ENCODE results near the gene TMEM59L. TPM values are rescaled to one million over a fixed set of nuclear protein-coding genes. Genes with fewer than 3 reads are reported as not detected.

Gene TMEM59L
- polyA plus RNA-seq, 1 of the 3 experiments (the other 2 are of a cell fraction), result 9.6 TPM

- Histone ChIP-seq H4K20me1 (ENCODE audit: insufficient read depth) (no peaks in the 10 kb centered on the region), H3K9me3 (no peaks in the 10 kb centered on the region), H3K4me2 (peak overlapping the region; percentile 66; the same call in 1 of the 2 replicates), H3K4me1 (ENCODE audit: control insufficient read depth in 1 of 2, insufficient read depth in 2 of 2, low read depth in 1 of 2, low read length in 1 of 2) (peaks cover 15 to 17% of the 10 kb centered on the region in 2 experiments; a peak in 2 of 4 replicates), H3K27me3 (ENCODE audit: insufficient read depth) (peaks cover 70% of the 10 kb centered on the region), H3K27ac (ENCODE audit: low read depth in 2 of 2, low read length in 1 of 2) (no peak overlapping the region), H3K9me2 (no peaks in the 10 kb centered on the region), H2AFZ (ENCODE audit: low read depth) (no peak overlapping the region), H3F3A (replicated peaks; ENCODE audit: insufficient read depth) (peaks cover 20% of the 10 kb centered on the region), H3K4me3 (ENCODE audit: low read depth in 2 of 2, low read length in 1 of 2) (no peak overlapping the region), H3K36me3 (replicated peaks in 1 of 2; ENCODE audit: control insufficient read depth in 1 of 2, insufficient read depth in 2 of 2, low read length in 1 of 2) (no peaks in the 10 kb centered on the region), H3K79me2 (ENCODE audit: insufficient read depth) (no peaks in the 10 kb centered on the region), H3K9ac (no peak overlapping the region)
- 61% methylated on average over 5 of the region's 5 CpGs for WGBS (ENCODE audit: low lambda C conversion rate)
- POLR2A ChIA-PET, result no interaction called here
- DNase-seq, result peak; percentile 29
- CTCF ChIA-PET, result interaction anchor here (1.0 to 1.4 kb wide), 3 partner anchors 18 to 239 kb away, joined by 3 to 4 read pairs (median 4); no protein-coding TSS in a partner anchor
- TF ChIP-seq RFX5 (IDR thresholded peaks at IDR 0.05; ENCODE audit: low read length), result no peak
Measured at GRCh38 chr19:18608102-18608804, 4.4 kb upstream of the TMEM59L start.

GRCh38 chr19:18608805-18609716, 3.6 kb upstream of the TMEM59L start:
- no peak overlapping the region for H3K4me2 ChIP-seq
- H3K27me3 ChIP-seq (ENCODE audit: insufficient read depth), result peaks cover 70% of the 10 kb centered on the region
- H3K4me3 ChIP-seq (ENCODE audit: low read depth in 2 of 2, low read length in 1 of 2), result no peak overlapping the region
- no peaks in the 10 kb centered on the region for H3K79me2 ChIP-seq (ENCODE audit: insufficient read depth)
- TF ChIP-seq TAF1 (IDR thresholded peaks at IDR 0.05; ENCODE audit: borderline replicate concordance, low read depth, low read length), result no peak
- no peak for TF ChIP-seq GABPA (IDR thresholded peaks at IDR 0.05; ENCODE audit: low read depth)
- TF ChIP-seq EZH2phosphoT487 (IDR thresholded peaks at IDR 0.05; ENCODE audit: borderline replicate concordance, low read depth), result no peak
- no peak for TF ChIP-seq FOSL2 (IDR thresholded peaks at IDR 0.05; ENCODE audit: borderline replicate concordance, low read depth)
- TF ChIP-seq FOXM1 (IDR thresholded peaks at IDR 0.05; ENCODE audit: low read depth), result no peak
- TF ChIP-seq CTCF (IDR thresholded peaks at IDR 0.05), result no peak
- ChIA-PET CTCF (interaction anchor here (0.9 to 1.5 kb wide), 3 partner anchors 15 to 238 kb away, joined by 3 to 7 read pairs (median 5); no protein-coding TSS in a partner anchor), POLR2A (interaction anchor here (0.6 kb wide), 1 partner anchor 21 kb away, joined by 3 read pairs; no protein-coding TSS in a partner anchor)
- no peaks in the 10 kb centered on the region for H3K36me3 ChIP-seq (replicated peaks in 1 of 2; ENCODE audit: control insufficient read depth in 1 of 2, insufficient read depth in 2 of 2, low read length in 1 of 2)
- no peaks in the 10 kb centered on the region for H3K9me2 ChIP-seq
- DNase-seq, result peak; percentile 27
- H3F3A ChIP-seq (replicated peaks; ENCODE audit: insufficient read depth), result peaks cover 19% of the 10 kb centered on the region
- no peak overlapping the region for H3K9ac ChIP-seq
- no peaks in the 10 kb centered on the region for H4K20me1 ChIP-seq (ENCODE audit: insufficient read depth)
- H3K9me3 ChIP-seq, result no peaks in the 10 kb centered on the region
- WGBS (ENCODE audit: low lambda C conversion rate), result 79% methylated on average over 9 of the region's 9 CpGs
- peaks cover 15 to 19% of the 10 kb centered on the region in 2 experiments; a peak in 2 of 4 replicates for H3K4me1 ChIP-seq (ENCODE audit: control insufficient read depth in 1 of 2, insufficient read depth in 2 of 2, low read depth in 1 of 2, low read length in 1 of 2)
- no peak overlapping the region for H2AFZ ChIP-seq (ENCODE audit: low read depth)
- H3K27ac ChIP-seq (ENCODE audit: low read depth in 2 of 2, low read length in 1 of 2), result no peak overlapping the region

All from SK-N-SH (cell line).